ENCODE measurements around the gene PLPP2.

- TF ChIP-seq CTCF (tag by site-specific recombination; IDR thresholded peaks at IDR 0.05) (no peak), REST (tag by site-specific recombination; IDR thresholded peaks at IDR 0.05) (peak; percentile 91), FEZF1 (tag by site-specific recombination; IDR thresholded peaks at IDR 0.05) (no peak), SCRT2 (tag by site-specific recombination; IDR thresholded peaks at IDR 0.05) (no peak), ZBTB21 (tag by site-specific recombination; IDR thresholded peaks at IDR 0.05) (no peak), ZNF521 (tag by site-specific recombination; IDR thresholded peaks at IDR 0.05) (no peak)
- TF ChIP-seq, protein P1, sequence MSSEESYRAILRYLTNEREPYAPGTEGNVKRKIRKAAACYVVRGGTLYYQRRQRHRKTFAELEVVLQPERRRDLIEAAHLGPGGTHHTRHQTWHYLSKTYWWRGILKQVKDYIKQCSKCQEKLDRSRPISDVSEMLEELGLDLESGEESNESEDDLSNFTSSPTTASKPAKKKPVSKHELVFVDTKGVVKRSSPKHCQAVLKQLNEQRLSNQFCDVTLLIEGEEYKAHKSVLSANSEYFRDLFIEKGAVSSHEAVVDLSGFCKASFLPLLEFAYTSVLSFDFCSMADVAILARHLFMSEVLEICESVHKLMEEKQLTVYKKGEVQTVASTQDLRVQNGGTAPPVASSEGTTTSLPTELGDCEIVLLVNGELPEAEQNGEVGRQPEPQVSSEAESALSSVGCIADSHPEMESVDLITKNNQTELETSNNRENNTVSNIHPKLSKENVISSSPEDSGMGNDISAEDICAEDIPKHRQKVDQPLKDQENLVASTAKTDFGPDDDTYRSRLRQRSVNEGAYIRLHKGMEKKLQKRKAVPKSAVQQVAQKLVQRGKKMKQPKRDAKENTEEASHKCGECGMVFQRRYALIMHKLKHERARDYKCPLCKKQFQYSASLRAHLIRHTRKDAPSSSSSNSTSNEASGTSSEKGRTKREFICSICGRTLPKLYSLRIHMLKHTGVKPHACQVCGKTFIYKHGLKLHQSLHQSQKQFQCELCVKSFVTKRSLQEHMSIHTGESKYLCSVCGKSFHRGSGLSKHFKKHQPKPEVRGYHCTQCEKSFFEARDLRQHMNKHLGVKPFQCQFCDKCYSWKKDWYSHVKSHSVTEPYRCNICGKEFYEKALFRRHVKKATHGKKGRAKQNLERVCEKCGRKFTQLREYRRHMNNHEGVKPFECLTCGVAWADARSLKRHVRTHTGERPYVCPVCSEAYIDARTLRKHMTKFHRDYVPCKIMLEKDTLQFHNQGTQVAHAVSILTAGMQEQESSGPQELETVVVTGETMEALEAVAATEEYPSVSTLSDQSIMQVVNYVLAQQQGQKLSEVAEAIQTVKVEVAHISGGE (tag by site-specific recombination; conservative IDR thresholded peaks at IDR 0.05; ENCODE audit: low read depth) = no peak
Measured at GRCh38 chr19:277581-278165, 13.5 kb downstream of the PLPP2 start.
